Mesenchymal stem cell (in vitro differentiated cells and primary cell): ENCODE data around the gene SLC46A1.

Source experiments
- DNase-seq: peaks from one replicate; pipeline ENCODE4 v3.0.0-alpha.2; 2013
- H2AFZ ChIP-seq: one replicate; pipeline ENCODE4 v1.6.1; 2013; ENCODE audit warnings: low read depth, mild to moderate bottlenecking, control low read depth, inconsistent platforms, low read length, moderate library complexity
- H2AK5ac ChIP-seq: 2 replicates; pipeline ENCODE4 v1.6.1; 2013; ENCODE audit warnings: low read length, moderate library complexity, mild to moderate bottlenecking, inconsistent platforms; ENCODE audit not compliant: severe bottlenecking
- H2BK120ac ChIP-seq: one replicate; pipeline ENCODE4 v1.6.1; 2013; ENCODE audit warnings: low read depth, mild to moderate bottlenecking, inconsistent platforms, low read length, moderate library complexity
- H2BK12ac ChIP-seq, 2 experiments: one replicate each; pipeline ENCODE4 v1.6.1; 2013; ENCODE audit warnings: inconsistent platforms in 2 of 2, low read length in 2 of 2, mild to moderate bottlenecking in 2 of 2, moderate library complexity in 2 of 2, control low read depth in 1 of 2
- H2BK15ac ChIP-seq: one replicate; pipeline ENCODE4 v1.6.1; 2013; ENCODE audit warnings: mild to moderate bottlenecking, low read depth, inconsistent platforms; ENCODE audit not compliant: poor library complexity, severe bottlenecking
- H2BK5ac ChIP-seq: 2 replicates; pipeline ENCODE4 v1.6.1; 2013; ENCODE audit warnings: low read depth, mild to moderate bottlenecking, low read length, control low read depth, inconsistent platforms; ENCODE audit not compliant: poor library complexity, severe bottlenecking
- H3K14ac ChIP-seq, 2 experiments: one replicate each; pipeline ENCODE4 v1.6.1; 2013; ENCODE audit warnings: inconsistent platforms in 2 of 2, low read length in 2 of 2, control low read depth in 1 of 2, mild to moderate bottlenecking in 1 of 2, moderate library complexity in 1 of 2
- H3K18ac ChIP-seq, 2 experiments: one replicate each; pipeline ENCODE4 v1.6.1; 2013; ENCODE audit warnings: inconsistent platforms in 2 of 2, low read length in 2 of 2, control low read depth in 1 of 2, low read depth in 1 of 2, mild to moderate bottlenecking in 1 of 2
- H3K23ac ChIP-seq, 2 experiments: one replicate each; pipeline ENCODE4 v1.6.1; 2013; ENCODE audit warnings: inconsistent platforms in 2 of 2, low read length in 2 of 2, mild to moderate bottlenecking in 2 of 2, moderate library complexity in 2 of 2, control low read depth in 1 of 2
- H3K27ac ChIP-seq: 2 replicates; pipeline ENCODE4 v1.5.1; 2013; ENCODE audit warnings: mild to moderate bottlenecking, moderate library complexity, low read length, control low read depth, inconsistent platforms; ENCODE audit not compliant: poor library complexity, severe bottlenecking
- H3K27me3 ChIP-seq, 2 experiments: 2 replicates each; pipeline versions ENCODE4 v1.6.1 to v1.7.0; 2013; ENCODE audit warnings: low read length in 2 of 2, mild to moderate bottlenecking in 2 of 2, moderate library complexity in 2 of 2, control low read depth in 1 of 2, inconsistent platforms in 1 of 2; ENCODE audit not compliant: control insufficient read depth in 1 of 2, insufficient read depth in 1 of 2
- H3K36me3 ChIP-seq, 2 experiments: 2 replicates each; pipeline versions ENCODE4 v1.6.1 to v1.7.0; 2013; ENCODE audit warnings: low read length in 2 of 2, control low read depth in 1 of 2, inconsistent platforms in 1 of 2, low read depth in 1 of 2, mild to moderate bottlenecking in 1 of 2; ENCODE audit not compliant: insufficient read depth in 2 of 2, control insufficient read depth in 1 of 2
- H3K4ac ChIP-seq, 2 experiments: one replicate each; pipeline ENCODE4 v1.6.1; 2013; ENCODE audit warnings: inconsistent platforms in 2 of 2, low read length in 2 of 2, mild to moderate bottlenecking in 2 of 2, moderate library complexity in 2 of 2, control low read depth in 1 of 2, low read depth in 1 of 2
- H3K4me1 ChIP-seq: 2 replicates; pipeline ENCODE4 v1.6.1; 2013; ENCODE audit warnings: low read depth, low read length, control low read depth; ENCODE audit not compliant: control insufficient read depth, insufficient read depth
- H3K4me2 ChIP-seq: 2 replicates; pipeline ENCODE4 v1.6.1; 2013; ENCODE audit warnings: low read length, mild to moderate bottlenecking, inconsistent platforms; ENCODE audit not compliant: poor library complexity, severe bottlenecking
- H3K4me3 ChIP-seq, 2 experiments: 2 replicates each; pipeline versions ENCODE4 v1.5.1 to v1.7.0; 2013; ENCODE audit warnings: low read length in 2 of 2, mild to moderate bottlenecking in 2 of 2, control low read depth in 1 of 2, low read depth in 1 of 2; ENCODE audit not compliant: insufficient read depth in 1 of 2
- H3K79me1 ChIP-seq: replicated peaks from 2 replicates; pipeline ENCODE4 v1.6.1; 2013; ENCODE audit warnings: mild to moderate bottlenecking, control low read depth, low read length, inconsistent platforms; ENCODE audit not compliant: poor library complexity, severe bottlenecking
- H3K9ac ChIP-seq: 2 replicates; pipeline ENCODE4 v1.7.0; 2013; ENCODE audit warnings: mild to moderate bottlenecking, low read length, moderate library complexity
- H3K9me3 ChIP-seq: 2 replicates; pipeline ENCODE4 v1.7.0; 2013; ENCODE audit warnings: mild to moderate bottlenecking, low read length; ENCODE audit not compliant: control insufficient read depth
- H4K8ac ChIP-seq: one replicate; pipeline ENCODE4 v1.6.1; 2013; ENCODE audit warnings: inconsistent platforms, mild to moderate bottlenecking, low read length, moderate library complexity
- H4K91ac ChIP-seq: one replicate; pipeline ENCODE4 v1.6.1; 2013; ENCODE audit warnings: mild to moderate bottlenecking, low read length, inconsistent platforms
- WGBS: methylation state at CpG from one replicate; pipeline ENCODE4 v1.1.7; 2013; ENCODE audit warnings: mixed read lengths; 5-methylcytosine and 5-hydroxymethylcytosine counted together

Gene SLC46A1

DNA sequence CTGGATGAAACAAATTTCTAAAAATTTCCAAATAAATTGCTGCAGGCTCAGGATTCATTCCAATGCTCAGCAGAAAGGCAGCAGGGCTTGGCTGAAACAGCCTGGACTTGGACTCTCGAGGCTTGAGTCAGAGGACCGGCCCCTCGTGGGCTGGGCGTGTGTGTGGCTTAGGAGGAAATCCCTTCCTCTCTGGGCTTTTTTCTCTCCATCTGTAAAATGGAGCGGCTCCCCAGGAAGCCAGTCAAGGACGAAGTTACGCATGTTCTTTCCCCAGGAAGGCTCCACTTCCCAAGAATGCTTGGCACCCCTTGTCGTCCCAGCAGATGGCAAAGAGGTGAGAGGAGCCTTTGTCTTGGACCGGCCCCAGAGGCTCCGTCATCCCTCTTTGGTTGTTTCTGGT is 13.5 kb downstream of the SLC46A1 start:
- 69% methylated on average over 10 of the region's 10 CpGs for WGBS
- no peak overlapping the region for H3K14ac ChIP-seq
- DNase-seq = no peak
- H3K9ac ChIP-seq = peak overlapping the region; percentile 1
- no peak overlapping the region for H2BK15ac ChIP-seq
- H3K23ac ChIP-seq = no peak overlapping the region
- no peak overlapping the region for H2BK12ac ChIP-seq
- H3K4me2 ChIP-seq = no peak overlapping the region
- H3K4me3 ChIP-seq = no peak overlapping the region
- H4K91ac ChIP-seq = no peak overlapping the region
- H2BK120ac ChIP-seq = no peak overlapping the region
- H2AK5ac ChIP-seq = no peak overlapping the region
- no peak overlapping the region for H2BK5ac ChIP-seq
- no peaks in the 10 kb centered on the region for H3K9me3 ChIP-seq
- H3K79me1 ChIP-seq = no peaks in the 10 kb centered on the region
- no peaks in the 10 kb centered on the region for H3K27me3 ChIP-seq
- H3K27ac ChIP-seq = no peak overlapping the region
- no peak overlapping the region for H3K4ac ChIP-seq
- H4K8ac ChIP-seq = no peak overlapping the region
- H3K4me1 ChIP-seq = peaks cover 3% of the 10 kb centered on the region
- H3K18ac ChIP-seq = no peak overlapping the region
- H2AFZ ChIP-seq = no peak overlapping the region
- H3K36me3 ChIP-seq = peaks cover 17 to 34% of the 10 kb centered on the region in 2 experiments

DNA sequence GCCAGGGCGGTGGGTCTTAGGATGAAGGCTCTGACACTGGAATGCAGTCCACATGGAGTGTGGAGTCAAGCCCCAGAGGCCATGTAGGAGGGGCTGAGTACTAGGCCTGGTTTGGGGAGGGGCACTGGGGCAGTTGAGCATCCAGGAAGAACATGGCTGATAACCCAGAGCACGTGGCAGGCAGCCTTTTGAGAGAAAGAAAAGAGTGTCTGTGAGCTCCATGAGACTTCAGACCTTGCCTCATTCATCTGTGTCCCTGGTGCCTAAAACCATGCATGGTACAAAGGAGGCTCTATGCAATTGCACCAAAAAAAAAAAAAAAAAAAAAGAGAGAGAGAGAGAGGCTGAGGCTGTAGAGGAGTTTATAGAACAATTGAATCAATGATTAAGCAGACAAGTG is 14.6 kb downstream of the SLC46A1 start:
- no peak overlapping the region for H3K18ac ChIP-seq
- WGBS = 83% methylated on average over 2 of the region's 2 CpGs
- no peak overlapping the region for H3K14ac ChIP-seq
- H4K8ac ChIP-seq = no peak overlapping the region
- H3K4ac ChIP-seq = no peak overlapping the region
- no peak overlapping the region for H3K23ac ChIP-seq
- H3K4me3 ChIP-seq = no peak overlapping the region
- H2AK5ac ChIP-seq = no peak overlapping the region
- peaks cover 10 to 34% of the 10 kb centered on the region in 2 experiments for H3K36me3 ChIP-seq
- no peak overlapping the region for H3K4me2 ChIP-seq
- H2AFZ ChIP-seq = no peak overlapping the region
- H3K9me3 ChIP-seq = no peaks in the 10 kb centered on the region
- H4K91ac ChIP-seq = no peak overlapping the region
- no peaks in the 10 kb centered on the region for H3K27me3 ChIP-seq
- H3K79me1 ChIP-seq = no peaks in the 10 kb centered on the region
- no peak overlapping the region for H3K27ac ChIP-seq
- H3K4me1 ChIP-seq = peaks cover 3% of the 10 kb centered on the region
- no peak overlapping the region for H2BK12ac ChIP-seq
- no peak overlapping the region for H2BK5ac ChIP-seq
- no peak overlapping the region for H3K9ac ChIP-seq
- H2BK120ac ChIP-seq = no peak overlapping the region
- no peak for DNase-seq
- no peak overlapping the region for H2BK15ac ChIP-seq

DNA sequence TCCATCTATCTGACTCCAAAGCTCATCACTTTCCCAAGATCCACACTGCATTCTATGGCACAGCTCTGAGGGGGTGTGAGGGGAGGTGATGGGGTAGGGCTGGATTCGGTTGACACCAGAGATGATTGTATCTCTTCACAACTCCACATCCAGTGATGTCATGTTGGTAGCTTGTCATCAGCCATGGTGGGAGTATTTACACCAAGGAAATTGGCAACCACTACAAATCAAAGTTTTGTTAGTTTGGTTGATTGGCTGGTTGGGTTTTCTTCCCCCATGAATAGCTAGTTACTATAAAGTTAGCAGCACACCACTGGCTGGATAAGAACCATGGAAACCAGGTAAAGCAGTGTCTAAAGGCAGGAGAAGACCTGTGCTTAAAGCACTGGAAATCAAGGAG is 15.0 kb downstream of the SLC46A1 start:
- Histone ChIP-seq H3K4me3 (no peak overlapping the region), H3K4me2 (no peak overlapping the region), H3K4me1 (no peaks in the 10 kb centered on the region), H4K91ac (no peak overlapping the region), H3K23ac (no peak overlapping the region), H2AK5ac (no peak overlapping the region), H3K18ac (no peak overlapping the region), H2BK12ac (no peak overlapping the region), H3K14ac (no peak overlapping the region), H2BK120ac (no peak overlapping the region), H2BK15ac (no peak overlapping the region), H3K9ac (no peak overlapping the region), H2AFZ (no peak overlapping the region), H2BK5ac (no peak overlapping the region), H3K27ac (no peak overlapping the region), H4K8ac (no peak overlapping the region), H3K79me1 (no peaks in the 10 kb centered on the region), H3K9me3 (no peaks in the 10 kb centered on the region), H3K4ac (no peak overlapping the region), H3K36me3 (peaks cover 7 to 32% of the 10 kb centered on the region in 2 experiments), H3K27me3 (no peaks in the 10 kb centered on the region)
- no peak for DNase-seq
- no CpG with 5 or more reads among the region's 1 CpG for WGBS

DNA sequence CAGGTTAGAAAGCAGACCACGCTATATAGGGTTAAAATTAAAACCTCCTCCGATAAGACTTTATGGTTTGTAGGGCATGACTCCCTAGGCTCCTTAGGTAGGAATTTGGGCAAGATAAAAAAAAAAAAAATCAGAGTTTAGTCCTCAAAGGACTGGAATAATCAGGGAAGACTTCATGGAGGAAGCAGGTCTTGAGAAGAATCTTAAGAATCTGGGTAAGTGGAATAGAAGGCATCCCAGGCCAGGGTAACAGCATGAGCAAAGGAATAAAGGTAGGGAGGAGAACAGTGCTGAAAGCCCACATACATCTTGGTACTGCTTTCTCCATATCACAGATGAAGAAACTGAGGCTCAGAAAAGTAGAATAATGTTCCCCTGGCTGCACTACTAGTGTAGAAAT is 15.4 kb downstream of the SLC46A1 start:
- WGBS = 94% methylated on average over 2 of the region's 2 CpGs
- no peaks in the 10 kb centered on the region for H3K27me3 ChIP-seq
- H3K9me3 ChIP-seq = no peaks in the 10 kb centered on the region
- no peak overlapping the region for H3K18ac ChIP-seq
- H3K4me2 ChIP-seq = no peak overlapping the region
- DNase-seq = no peak
- no peak overlapping the region for H2BK120ac ChIP-seq
- no peak overlapping the region for H2BK12ac ChIP-seq
- H3K14ac ChIP-seq = no peak overlapping the region
- H2AK5ac ChIP-seq = no peak overlapping the region
- H3K4ac ChIP-seq = no peak overlapping the region
- no peak overlapping the region for H3K27ac ChIP-seq
- H4K8ac ChIP-seq = no peak overlapping the region
- no peak overlapping the region for H2AFZ ChIP-seq
- H3K36me3 ChIP-seq = peaks cover 3 to 28% of the 10 kb centered on the region in 2 experiments
- no peak overlapping the region for H3K23ac ChIP-seq
- H3K4me1 ChIP-seq = no peaks in the 10 kb centered on the region
- no peak overlapping the region for H4K91ac ChIP-seq
- H2BK15ac ChIP-seq = no peak overlapping the region
- H3K79me1 ChIP-seq = no peaks in the 10 kb centered on the region
- no peak overlapping the region for H3K9ac ChIP-seq
- H3K4me3 ChIP-seq = no peak overlapping the region
- no peak overlapping the region for H2BK5ac ChIP-seq
